Stimulated activated CD4-positive, alpha-beta T cell treated with anti-CD3 and anti-CD28 coated beads, Interleukin-2, amount 100 ng/mL, for 48 hours (primary cell): ENCODE measurements around the gene SLC8A2.
"Not testable (repeated sequence)": the region's sequence is repeated elsewhere in the genome, so short reads cannot be mapped to it uniquely, and the experiment has no call there.

Experiments
- DNase-seq, 2 donors: peaks; one replicate each; pipeline ENCODE4 v3.0.0-alpha.2; 2020

The SLC8A2 gene

DNA sequence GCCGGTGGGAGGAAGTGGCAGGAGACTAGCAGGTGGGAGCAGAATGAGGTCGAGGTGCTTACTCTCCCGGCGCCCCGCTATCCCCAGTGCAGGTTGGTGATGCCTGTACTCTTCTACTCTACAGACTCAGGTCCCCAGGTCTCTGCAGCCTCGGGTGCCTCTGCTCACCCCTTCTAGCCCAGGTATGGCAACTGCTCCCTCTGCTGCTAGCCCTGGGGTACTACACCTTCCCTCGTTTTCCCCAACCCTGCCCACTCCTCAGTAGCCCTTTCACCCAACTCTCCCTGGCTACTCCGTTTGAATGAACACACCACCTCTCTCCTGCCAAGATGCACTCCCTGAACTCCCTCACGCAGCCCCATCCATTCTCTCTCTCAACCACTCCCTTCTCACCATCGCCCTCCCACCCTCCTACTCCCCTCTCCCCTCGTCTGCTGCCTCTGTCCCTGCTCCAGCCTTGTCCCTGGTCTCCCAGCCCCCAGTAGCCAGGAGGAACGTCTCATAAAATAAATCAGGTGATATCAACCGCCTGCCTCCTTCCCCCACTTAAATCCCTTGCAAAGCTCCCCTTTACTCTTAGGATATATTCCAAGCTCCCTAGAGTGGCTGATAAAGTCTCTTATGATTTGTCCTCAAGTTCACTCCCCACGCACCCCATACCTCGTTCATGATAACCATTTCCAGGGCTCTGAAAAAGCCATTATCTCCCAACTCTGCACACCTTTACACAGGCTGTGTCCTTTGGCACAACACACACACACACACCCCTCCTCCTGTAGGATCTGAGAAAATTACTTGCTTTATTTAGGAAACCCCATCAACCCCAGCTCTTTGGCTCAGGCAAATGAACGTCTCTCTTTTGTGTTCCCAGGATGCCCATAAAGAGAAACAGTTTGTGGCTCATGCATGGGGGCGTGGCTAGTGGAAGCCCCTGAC lies 44.2 kb downstream of the SLC8A2 start:
- DNase-seq = peak; percentile 76 to 78

DNA sequence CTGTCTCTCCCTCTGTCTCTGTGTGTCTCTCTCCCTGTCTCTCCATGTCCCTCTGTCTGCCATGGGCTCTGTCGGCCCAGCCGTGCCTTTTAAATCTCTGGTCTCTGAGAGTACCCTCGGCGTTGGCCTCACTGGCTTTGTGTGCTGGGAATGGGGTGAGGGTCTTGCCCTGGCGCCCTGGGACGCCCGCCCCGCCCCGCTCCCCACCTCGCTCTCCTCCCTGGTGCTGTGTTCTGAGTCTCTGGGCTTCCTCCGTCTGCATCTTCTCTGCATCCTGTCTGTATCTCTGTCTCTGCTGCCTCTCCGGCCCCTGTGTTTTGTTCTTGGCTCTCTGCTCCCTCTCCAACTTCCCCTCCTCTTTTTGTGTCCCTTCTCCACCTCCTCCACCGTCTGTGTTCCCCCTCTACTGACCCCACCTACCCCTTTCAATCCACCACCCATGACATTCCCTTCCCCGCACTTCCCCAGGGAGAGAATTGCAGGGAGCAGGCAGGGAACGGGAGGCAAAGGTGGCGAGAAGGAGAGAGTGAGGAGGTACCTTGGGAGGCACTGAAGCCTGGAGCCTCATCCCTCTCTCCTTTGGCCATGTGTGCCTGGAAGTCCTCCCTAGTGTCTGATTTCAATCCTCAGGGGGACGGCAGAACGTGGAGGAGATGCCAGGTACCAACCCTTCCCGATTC lies 48.4 kb downstream of the SLC8A2 start:
- no peak for DNase-seq

DNA sequence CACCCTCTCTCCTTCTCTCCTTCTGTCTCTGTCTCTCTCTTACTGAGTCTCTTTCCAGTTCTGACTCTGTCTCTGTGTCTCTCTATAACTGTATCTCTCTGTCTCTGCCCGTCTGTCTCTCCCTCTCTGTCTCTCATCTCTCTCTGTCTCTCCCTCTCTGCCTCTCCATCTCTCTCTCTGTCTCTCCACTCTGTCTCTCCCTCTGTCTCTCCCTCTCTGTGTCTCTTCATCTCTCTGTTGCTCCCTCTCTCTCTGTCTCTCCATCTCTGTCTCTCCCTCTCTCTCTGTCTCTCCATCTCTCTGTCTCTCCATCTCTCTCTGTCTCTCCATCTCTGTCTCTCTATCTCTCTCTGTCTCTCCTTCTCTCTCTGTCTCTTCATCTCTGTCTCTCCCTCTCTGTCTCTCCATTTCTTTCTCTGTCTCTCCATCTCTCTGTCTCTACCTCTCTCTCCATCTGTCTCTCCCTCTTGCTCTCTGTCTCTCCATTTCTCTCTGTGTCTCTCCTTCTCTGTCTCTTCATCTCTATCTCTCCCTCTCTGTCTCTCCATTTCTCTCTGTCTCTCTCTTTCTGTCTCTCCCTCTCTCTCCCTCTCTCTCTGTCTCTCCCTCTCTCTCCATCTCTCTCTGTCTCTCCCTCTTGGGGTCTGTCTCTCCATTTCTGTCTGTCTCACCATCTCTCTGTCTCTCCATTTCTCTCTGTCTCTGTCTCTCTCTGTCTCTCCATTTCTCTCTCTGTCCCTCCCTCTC lies 49.1 kb downstream of the SLC8A2 start:
- DNase-seq = no peak

DNA sequence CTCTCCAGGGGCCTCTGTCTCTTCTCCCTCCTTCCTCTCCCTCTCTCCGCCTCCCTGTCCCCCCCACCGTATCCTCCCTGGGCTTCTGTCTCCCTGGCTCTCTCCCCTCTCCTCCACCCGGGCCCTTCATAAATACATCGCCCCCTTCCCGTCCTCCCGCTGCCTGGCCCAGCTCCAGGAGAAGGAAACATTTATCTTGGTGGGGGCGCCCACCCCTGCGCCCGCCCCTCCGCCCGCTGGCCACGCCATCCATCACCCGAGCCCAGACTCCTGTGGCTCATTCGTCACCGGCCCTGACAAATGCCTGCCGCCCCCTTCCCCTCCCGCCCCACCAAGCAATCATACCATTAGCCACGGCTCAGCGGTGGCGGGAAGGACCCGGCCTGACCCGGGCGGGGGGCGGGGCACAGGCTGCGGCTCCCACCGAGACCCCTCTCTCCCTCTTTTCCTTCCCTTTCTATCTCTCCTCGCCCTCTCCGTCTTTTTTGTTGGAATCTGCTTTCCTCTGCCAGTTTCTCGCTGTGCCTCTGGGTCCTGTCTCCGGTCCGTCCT lies 49.8 kb downstream of the SLC8A2 start:
- DNase-seq = no peak

DNA sequence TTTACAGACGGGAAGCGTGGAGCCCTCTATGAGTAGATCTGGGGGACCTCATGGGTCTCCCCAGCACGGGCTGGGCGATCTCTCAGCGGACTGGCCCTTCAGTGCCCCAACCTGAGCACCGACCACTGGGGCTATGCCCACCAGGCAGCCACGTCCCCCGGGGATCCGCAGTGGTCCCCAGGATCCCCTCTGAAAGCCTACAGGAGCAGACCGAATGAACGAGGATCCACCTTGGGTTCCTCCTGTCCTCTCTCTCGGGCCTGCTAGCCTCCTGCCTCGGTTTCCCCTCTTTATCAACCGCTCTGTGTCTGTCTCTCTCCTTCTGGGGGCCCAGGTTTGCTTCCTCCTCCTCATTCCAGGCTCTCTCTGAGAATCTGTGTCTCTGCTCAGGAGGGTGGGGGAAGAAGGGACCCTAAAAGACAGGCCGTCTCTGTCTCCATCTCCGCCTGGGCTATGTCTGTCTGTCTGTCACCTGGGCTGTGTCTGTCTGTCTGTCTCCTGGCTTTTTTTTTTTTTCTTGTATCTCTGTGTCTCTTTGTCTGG lies 50.4 kb downstream of the SLC8A2 start:
- DNase-seq = no peak

DNA sequence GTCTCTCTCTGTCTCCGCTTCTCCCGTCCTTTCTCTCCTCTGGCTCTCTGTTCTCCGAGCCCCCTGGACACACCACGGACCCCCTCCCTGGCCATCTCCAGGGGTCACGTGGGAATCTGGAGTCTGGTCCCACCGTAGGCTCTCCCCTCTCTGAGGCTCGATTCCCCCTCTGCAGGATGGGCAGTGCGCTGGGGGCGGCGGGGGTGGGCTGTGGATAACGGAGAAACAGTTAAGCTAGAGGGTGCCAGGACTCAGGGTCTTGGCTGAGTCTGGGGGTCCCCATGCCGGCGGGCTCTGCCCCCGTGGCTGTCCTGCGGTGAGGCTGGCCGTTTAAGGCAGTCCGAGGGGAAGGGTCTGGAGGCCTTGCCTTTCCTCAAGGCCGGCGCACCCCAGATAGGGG lies 51.9 kb downstream of the SLC8A2 start:
- DNase-seq = no peak

DNA sequence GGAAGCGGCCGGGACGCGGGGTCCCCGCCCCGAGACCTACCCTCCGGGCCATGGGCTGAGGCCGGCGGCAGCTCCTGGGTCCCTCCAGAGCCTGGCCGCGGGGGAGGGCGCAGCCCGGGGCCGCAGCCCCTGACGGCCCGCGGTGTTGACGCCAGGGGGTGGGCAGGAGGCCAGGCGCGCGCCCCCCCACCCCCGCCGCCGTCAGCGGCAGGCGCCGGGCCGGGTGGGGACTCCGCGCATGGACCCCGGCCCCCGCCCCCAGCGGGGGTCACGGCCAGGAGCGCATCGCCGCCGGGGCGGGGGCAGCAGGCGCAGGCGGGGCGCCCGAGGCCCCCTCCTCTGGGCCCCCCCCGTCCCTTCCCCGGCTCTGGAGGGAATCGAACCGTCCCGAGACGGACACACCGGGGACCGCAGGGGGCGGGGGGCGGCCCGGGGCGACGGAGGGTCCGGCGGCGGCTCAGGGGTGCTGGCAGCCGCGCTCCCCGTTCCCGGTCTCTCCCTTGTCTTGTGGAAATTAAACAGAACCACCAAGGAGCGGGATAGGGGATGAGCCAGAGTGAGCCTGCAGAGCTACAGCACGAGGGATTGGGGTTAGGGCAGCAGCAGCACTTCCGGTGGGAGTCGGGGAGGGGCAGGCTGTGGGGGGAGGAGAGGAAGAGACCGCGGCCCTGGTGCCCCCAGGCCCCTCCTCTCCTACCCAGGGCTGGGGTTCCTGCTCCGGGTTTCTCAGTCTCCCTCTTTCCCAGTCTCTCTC lies 52.5 kb downstream of the SLC8A2 start, which contains the start of gene MEIS3:
TSS of gene MEIS3 (minus strand) at position 498 of the 754 bp plus-strand sequence. CDS start at position 52, 446 bp downstream.
- DNase-seq = no peak

DNA sequence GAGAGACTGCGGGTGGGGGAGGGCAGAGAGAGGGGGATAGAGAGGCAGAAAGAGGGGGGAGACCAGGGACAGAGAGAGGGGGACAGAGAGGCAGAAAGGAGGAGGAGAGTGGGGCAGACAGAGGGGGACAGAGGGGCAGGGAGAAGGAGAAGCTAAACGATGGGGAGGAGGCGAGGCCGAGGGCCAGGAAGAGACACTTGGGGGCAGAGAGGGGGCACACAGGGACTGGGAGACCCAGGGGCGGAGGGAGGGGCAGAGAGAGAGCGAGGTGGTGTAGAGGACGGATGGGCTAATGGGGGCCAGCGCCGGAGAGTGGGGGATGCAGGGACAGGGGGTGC lies 53.0 kb downstream of the SLC8A2 start:
- DNase-seq = no peak

DNA sequence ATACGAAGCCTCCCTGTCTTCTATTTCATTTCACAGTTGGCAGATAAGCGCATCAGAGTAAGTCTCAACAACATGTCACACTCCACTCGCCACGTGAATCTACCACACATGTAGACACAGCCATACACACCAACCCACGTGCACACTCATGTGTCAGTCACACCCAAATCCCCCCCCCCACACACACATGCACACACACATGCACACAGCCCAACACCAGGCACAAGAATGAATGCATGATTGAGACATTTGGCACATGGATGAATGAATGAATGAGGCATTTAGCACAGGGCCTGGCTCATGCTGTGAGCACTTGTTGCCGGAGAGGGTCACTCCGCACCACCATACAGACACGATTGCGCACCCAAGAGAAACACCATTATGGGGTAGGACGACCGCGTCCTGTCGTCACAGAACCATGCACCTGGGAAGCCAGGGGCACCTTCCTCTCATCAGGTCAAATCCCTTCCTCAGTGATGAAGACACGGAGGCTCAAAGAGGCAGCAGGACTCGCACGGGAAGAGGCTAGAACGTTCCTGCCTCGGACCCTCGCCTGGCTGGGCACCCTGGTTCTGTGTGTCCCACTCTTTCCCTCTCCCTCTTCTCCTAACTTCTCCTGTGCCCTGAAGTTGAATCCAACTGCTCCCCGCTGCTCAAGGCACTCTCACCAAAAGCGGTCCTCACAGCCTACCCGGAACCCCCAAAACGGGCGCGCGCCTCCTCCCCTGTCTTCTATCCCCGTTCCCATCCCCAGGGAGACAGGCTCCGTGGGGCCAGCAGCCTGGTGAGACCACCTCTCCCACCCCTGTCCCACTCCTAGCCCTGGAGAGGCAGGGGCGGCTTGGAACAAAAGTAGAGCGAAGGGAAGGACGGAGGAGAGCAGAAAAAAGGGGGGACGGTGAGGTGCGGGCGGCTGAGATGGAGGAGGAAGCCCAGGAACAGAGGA lies 53.7 kb downstream of the SLC8A2 start:
- DNase-seq = no peak

DNA sequence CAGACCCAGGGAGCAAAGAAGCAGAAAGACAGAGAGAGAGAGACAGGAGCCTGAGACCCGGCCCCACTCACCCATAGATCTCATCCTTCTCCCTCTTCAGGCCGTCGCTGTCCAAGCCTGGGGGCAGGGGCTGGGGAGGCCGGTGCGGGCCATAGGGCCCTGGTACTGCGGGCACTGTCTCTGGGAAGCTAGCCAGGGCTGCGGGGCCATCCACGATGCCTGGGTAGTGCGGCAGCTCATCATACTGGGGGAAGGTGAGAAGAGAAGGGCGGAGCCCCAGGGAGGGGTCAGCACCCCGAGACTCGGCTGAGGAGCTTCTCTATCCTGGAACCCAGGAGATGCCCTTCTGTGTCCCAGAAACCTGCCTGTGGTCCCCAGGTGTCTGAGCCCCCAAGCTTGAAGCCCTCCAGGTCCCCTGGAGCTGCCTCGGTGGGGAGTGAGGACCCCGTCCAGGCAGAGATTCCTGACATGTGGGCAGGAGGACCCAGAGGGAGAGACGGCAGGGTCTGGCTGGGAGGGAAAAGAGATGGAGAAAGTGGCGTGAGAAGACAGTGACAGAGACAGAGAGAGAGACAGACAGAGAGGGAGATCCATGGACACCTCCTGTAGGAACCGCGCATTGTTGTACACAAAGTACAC lies 54.5 kb downstream of the SLC8A2 start:
- DNase-seq = no peak

DNA sequence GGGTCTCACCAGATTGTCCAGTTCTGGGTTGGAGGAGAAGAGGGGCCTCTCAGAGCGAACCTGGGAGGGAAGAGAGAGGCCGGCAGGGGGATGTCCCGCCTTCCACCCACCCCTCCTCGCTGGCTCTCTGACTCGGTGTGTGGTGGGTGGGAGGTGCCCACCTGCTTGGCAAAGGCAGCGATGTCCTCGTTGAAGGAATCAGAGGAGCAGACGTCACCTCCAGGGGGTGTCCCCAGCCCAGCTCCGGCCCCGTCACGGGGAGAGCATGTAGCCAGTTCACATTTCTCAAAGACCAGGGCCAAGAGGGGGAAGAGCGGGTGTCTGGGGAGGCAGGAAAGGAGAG lies 55.1 kb downstream of the SLC8A2 start:
- no peak for DNase-seq

DNA sequence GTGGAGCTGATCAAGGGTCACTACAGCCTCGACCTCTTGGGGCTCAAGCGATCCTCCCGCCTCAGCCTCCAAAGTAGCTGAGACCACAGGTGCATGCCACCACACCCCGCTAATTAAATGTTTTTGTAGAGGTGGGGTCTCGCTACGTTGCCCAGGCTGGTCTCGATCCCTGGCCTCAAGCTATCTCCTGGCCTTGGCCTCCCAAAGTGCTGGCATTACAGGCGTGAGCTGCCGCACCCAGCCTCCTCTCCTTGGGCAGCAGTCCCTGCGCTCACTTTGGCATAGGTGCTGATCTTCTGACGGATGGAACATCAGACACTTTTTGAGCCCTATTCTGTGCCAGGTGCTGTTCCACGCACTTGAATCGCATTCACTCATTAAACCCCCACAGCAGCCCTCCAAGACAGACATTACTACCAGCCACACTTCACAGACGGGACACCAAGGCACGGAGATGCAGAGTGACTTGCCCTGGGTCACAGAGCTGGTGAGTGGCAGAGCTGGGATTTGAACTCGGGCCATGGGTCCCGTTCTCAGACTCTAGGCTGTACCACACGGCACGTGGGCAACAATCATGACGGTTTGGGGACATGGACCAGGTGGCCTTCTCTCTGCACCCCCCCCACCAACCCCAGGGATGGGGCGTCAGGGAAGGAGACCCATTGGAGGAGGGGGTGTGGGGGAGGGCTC lies 55.6 kb downstream of the SLC8A2 start:
- DNase-seq = no peak

DNA sequence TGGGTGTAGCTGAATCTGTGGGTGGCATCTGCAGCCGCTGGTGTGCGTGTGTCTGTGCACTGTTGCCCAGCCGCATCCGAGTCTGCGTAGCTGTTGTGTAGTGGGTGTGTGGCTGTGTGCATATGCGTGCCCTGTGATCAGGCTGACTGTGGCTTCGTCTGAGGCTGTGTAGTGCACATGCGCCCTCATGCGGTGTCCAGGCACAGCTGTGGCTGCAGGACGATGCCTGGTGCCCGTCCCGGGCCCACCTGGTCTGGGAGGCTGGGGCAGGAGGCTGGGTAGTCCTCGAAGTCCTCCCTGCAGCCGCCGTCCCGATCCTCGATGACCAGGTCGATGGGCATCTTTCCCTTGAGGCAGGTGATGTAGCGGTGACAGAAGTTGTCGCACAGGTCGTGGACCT lies 57.2 kb downstream of the SLC8A2 start:
- DNase-seq = no peak

DNA sequence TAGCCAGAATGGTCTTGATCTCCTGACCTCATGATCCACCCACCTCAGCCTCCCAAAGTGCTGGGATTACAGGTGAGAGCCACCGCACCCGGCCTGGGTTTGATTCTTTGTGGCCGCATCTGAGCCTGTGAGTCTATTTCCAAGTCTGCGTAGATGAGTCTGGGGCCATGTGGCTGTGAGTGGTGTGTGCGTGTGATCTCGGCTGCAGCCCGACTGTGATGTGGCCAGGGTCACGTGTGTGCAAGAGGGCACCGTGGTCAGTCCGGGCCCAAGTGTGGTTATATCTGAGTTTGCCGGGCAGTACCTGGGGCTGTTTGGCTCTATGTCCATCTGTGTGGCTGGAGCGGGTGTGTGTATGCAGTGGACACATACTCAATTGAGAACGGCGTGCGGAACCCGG lies 57.8 kb downstream of the SLC8A2 start:
- DNase-seq = no peak

DNA sequence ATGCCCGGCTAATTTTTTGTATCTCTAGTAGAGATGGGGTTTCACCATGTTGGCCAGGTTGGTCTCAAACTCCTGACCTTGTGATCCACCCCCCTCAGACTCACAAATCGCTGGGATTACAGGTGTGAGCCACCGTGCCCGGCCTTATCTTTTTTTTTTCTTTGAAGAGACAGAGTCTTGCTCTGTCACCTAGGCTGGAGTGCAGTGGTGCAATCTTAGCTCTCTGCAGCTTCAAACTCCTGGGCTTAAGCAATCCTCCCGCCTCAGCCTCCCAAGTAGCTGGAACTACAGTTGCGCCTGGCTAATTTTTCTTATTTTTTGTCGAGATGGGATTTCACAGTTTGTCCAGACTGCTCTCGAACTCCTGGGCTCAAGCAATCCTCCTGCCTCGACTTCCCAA lies 60.0 kb downstream of the SLC8A2 start:
- not testable (repeated sequence) for DNase-seq

DNA sequence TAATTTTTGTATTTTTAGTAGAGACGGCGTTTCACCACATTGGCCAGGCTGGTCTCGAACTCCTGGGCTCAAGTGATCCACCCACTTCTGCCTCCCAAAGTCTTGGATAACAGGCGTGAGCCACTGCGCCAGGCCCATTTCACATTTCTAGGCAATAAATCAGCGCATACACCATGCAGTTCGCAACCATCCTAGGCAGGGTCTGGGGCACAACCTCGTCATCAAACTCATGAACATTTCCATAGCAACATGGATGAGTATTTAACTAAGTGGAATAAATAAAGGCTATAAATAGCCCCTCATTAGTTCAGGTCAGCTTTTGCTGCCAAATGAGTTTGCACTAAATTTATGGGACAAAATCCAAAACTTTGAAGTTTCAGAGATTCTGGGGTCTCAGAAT lies 60.6 kb downstream of the SLC8A2 start:
- no peak for DNase-seq

DNA sequence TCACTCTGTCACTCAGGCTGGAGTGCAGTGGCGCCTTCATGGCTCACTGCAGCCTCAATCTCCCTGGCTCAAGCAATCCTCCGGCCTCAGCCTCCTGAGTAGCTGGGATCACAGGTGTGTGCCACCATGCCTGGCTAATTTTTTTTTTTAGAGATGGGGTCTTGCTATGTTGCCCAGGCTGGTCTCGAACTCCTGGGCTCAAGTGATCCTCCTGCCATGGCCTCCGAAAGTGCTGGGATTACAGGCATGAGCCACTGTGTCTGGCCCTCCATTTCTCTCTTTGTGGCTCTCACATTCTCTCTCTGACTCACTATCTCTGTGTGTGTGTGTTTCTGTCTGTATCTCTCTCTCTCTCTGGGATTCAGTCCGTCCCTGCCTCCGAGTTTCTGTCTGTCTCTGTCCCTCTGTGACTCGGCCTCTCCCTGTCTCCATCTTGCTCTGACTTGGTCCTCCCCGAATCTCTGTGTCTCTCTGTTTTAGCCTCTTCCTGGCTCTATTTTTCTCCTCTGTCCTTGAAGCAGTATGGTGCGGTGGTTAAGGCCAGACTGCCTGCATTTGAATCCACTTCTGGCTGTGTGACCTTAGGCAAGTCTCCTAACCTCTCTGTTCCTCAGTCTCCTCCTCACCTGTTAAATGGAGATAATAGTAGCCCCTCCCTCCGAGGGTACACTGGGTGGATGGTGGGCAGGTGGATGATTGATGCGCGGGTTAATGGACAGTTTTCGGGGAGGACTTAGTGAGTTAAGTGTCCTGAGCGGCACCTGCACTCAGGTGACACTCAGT lies 63.3 kb downstream of the SLC8A2 start:
- DNase-seq = no peak

DNA sequence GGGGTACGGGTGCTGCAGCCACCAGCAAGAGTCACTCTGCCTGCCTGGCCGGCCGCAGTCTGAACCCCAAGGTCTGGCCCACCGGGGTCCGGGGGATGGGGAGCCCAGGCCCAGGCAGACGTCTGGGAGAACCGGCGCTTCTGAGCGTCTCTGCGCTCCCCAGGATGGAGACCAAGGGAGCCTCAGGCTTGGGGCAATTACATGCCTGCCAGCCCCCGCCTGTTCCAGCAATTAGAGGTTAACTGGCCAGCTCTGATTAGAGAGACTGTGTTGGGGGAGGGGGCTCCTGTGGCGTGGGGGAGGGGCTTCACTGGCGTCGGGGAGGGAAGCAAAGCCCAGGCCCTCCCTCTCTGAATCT lies 64.3 kb downstream of the SLC8A2 start:
- DNase-seq = no peak

DNA sequence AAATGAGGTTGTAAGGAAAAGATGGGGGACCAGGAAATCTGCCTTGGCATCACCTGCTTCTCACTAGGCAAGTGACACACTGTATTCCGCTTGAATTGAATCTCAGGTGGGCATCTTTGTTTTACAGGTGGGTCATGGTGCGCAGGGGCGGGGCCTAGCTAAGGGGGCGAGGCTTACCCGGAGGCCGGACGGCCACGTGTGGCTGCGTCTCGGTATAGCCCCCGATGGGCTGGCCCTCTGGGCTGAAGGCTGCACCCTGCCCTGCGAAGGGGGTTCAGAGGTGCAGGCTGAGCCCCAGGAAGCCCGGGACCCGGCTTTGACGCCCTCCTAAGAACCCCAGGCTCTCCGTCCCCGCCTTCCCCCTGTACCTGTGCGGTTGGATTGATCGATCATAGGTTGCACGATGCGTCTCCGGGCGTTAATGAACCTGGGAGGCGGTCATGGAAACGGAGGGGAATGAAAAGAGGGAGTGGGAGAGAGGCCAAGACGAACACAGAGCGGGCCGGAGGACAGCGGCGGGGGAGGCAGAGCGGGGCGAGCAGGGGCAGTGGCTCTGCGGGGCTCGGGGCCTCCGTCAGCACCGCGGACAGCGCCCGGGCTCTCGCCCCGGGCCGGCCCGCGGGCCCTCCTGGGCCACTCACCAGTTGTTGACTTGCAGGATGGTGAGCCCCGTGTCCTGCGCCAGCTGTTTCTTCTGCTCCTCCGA lies 64.8 kb downstream of the SLC8A2 start:
- DNase-seq = no peak
